ENCODE results near the gene GALNT9.
"Not testable (repeated sequence)": the region's sequence is repeated elsewhere in the genome, so short reads cannot be mapped to it uniquely, and the experiment has no call there.

The GALNT9 gene

DNA sequence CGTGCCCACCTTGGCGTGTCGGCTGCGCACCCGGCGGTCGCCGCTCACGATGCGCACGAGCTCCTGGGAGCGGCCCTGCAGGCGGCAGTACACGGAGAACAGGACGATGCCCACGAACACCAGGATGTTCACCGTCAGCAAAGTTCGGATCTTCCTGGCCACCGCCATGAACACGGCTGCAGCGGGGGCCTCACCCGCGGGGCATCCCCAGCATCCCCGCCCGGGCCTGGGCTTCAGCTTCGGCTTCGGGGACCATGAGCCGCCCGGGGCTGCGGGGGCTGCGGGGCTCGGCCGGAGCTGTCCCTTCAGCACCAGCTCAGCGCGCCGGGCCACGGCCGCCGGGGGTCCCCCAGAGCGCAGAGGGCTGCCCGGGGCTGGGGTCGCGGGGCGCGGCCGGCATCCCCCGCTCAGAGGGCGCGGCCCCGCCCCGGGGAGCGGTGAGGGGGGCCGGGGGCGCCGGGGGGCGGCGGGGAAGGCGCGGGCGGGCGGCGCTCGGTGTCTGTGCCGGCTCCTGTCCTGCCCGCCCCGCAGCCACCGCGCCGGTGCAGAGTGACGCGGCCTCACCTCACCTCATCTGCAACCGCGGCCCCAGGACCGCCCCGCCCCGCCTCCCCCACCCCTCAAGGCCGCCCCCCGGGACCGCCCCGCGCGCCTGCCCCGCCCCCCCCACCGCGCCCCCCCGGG, at the start of gene GALNT9:
Gene GALNT9, minus strand, starts transcription at position 554 of the 684 bp plus-strand sequence. Its CDS starts 386 bp downstream, at position 168.
- DNase-seq: no peak

DNA sequence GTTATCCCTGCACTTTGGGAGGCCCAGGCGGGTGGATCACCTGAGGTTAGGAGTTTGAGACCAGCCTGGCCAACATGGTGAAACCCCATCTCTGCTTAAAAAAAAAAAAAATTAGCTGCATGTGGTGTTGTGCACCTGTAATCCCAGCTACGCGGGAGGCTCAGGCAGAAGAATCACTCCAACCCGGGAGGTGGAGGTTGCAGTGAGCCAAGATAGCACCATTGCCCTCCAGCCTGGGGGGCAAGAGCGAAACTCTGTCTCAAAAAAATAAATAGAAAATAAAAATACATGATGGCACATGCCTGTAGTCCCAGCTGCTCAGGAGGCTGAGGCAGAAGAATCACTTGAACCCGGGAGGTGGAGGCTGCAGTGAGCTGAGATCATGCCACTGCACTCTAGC, 49.7 kb upstream of the GALNT9 start:
- not testable (repeated sequence) for DNase-seq

DNA sequence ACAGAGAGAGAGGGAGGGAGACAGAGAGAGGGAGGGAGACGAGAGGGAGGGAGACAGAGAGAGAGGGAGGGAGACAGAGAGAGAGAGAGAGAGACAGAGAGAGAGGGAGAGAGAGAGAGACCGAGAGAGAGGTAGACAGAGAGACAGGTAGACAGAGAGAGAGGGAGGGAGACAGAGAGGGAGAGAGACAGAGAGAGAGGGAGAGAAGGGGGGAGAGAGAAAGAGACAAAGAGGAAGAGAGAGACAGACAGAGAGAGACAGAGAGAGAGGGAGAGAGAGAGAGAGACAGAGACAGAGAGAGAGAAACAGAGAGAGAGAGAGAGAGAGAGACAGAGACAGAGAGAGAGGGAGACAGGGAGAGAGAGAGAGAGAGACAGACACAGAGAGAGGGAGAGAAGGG, 47.8 kb upstream of the GALNT9 start:
- DNase-seq: no peak

DNA sequence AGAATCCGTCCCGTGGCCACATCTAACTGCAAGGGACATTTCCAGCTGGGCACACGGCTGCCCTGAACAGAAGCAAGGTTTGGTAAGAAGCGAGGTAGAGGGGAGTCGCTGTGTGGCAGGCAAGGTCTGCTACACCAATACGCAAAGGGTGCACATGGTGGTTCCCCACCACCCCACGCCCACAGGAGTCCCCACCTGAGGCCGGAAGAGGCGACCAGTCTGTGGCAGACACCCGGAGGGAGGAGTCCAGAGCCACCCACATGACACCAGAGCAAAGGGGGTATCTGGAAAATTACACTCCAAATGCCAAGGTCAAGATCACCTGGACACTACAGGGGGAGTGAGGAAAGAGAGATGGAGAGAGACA, 47.1 kb upstream of the GALNT9 start:
- DNase-seq: no peak

DNA sequence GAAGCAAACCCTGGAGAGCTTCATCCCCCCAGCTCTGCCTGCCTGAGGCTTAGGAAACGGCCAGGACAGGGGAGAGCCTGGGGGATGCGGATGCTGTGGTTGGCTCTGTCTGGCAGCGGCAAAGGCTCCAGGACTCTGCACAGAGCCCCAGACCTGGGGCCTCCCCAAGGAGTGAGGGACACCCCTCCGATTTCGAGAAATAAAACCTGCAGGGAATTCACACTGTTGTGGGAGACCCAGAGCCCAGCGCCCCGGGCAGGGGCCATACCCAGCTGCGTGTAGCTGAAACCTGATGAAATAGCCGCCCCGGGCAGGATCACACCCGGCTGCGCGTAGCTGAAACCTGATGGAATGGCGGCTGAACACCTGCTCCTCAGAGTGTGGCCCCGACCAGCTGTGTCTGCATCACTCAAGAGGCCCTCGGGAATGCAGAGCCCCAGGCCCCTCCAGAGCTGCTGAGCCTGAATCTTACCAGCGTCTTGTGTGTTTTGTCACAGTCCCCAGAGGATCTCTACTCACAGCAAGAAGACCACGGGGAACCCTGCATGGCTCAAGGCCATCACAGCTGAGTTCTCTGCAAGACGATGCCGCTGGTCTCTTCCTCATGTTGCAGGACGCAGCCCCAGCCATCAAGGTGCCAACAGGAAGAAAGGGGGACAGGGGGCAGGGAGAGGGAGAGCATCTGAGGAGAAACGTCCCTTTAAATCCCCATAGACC, 46.5 kb upstream of the GALNT9 start:
- no peak for DNase-seq

DNA sequence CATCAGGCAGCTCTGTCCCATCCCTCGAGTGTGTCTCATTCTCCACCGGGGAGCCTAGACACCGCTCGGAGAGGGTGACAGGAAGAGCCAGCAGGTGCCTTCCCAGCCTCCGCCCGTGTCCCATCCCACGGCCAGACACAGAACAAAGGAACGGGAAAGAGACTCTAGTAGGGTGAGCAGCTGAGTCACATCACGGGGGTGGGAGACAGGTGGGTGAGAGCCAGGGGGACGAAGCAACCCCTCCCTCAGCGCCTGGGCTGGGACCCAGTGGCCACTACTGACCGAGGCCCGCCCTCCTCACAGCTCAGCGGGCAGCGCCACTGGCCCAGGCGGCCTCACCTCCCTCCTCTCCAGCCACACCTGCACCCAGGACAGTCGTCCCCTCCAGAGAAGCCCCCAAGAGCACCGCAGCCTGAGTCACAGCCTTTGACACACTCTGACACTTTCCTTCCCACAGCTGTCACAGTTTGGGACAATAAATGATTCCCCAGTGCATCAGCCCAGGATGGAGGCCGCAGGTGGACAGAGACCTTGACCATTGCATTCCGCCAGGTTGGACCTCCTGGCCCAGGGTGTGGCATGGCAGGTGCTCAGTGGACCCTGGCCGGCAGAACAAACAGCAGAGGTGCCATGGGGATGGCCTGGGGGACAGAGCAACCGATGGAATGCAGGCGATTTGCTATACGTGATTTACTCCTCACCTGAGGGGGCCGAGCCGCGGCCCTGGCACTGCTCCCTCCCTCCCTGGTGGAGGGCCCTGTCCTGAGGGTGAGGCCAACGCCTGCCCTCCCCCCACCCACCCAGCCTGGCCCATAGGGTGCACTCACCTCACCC, 45.4 kb upstream of the GALNT9 start:
- DNase-seq: no peak

DNA sequence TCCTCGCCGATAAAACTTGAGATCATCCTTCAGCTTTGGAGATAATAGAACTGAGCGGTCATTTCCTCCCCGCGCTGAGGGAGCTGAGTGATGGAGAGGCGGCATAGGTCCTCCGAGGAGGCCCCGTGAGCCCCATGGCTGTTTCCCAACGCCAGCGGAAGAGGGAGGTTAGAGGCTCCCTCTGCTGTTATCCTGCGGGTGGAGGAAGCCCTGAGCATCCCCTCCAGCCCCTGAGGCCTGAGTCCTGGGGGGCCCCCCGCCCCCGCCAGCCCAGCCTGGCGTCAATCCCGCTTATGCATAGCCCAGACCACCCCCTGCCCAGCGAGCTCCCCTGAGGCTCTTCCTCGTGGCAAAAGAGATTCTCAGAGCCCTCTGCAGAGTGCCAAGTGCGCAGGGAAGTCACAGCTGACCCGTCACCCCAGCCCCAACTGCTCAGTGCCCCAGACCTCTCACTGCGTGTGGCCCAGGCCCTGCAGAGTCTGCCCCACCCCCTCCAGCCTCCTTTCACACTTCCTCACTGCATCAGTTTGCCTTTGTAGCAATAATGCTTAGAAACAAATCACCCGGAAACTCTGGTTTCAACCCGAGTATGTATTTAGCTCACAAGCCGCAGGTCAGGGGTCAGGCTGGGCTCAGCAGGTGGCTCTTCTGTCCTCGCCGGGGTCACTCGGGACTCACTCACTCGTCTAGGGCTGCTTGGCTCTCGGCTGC, 44.7 kb upstream of the GALNT9 start:
- no peak for DNase-seq

DNA sequence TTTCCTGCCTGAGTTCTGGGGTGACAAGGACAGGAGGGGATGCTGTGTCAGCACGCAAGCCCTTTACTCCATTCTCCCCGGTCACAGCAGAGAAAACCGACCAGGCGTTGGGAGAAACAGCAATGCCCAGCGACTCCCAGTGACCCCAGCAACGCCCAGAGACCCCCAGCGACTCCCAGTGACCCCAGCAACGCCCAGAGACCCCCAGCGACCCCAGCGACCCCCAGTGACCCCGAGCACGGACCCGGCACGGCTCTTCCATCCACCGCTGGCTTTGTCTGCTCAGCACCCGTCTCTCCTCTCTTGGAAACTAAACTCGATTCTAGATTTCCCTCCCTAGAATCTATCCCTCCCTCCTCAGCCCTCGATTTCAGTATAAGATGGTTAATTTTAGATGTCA, 38.5 kb upstream of the GALNT9 start:
- no peak for DNase-seq

DNA sequence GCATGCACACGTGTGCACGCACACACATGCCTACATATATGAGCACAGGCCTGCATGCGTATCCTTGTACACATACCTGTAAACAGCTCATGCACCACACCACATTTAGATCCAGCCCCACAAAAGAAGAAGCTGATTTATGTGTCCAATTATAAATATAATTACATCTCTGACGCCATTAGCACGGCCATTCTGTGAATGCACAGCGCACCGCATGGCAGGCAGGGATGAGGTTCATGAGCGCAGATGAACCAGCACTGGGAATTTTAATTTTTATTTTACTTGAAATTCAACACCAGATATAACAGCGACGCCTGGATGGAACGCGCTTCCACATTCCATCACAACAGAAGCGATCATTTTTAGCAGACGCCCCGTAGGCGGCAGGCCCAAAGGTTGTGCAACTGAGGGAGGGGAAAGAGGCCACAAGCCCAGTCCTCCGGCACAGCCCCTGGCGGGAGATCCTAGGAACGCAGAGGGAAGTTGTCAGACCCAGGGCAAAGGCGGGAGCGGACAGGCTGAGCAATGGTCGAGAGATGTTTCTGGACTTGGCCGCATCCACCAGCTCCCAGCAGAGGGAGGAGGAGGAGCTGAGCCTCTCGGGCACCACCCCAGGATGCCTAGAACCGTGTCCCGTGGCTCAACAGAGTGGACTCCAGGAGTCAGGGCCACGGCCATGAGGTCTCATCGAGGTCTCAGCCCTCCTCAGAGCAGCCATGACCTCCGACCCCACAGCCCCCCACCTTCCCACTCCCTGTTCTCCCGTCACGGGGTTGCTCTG, 37.9 kb upstream of the GALNT9 start:
- no peak for DNase-seq

DNA sequence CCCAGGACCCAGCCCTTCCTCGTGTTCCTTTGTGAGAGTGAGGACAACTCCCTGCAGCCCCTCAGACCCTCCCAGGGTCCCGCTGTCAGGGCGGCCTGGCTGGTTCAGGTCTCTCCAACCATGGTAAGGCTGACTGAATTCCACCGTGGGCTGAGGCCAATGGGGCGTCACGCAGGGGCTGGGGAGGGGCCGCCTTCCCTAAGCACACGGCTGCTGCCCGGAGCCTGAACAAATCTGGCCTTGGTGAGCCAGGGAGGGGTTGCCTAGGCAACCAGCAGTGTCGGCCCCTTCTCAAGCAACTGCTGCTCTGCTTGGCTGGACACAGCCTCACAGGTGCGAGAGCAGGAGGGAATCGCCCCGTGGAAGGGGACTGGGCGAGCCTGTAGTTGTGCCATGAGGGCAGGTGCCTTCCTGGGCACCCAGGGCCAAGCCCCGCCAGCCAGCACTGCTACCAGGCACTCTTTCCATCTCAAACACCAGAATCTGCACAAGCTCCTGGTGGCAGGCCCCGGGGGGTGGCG, 37.0 kb upstream of the GALNT9 start:
- no peak for DNase-seq

DNA sequence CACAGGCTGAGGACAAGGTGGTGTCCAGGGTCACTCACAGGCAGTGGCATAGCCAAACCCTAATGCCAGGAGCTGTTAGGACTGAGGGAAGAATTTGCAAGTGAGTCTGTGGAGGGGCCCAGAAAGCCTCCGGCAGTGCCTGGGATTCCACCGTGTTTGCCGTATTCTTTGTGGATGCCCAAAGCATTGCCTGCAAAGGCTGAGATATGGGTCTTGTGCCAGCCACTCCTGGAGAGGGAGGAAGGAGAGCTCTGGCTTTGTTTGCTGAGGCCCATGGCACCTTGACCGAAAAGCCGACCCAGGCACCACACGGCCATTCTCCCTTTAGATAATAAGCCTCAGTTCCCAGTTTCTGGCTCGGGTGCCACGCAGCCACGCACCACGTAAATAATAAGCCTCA, 35.8 kb upstream of the GALNT9 start:
- no peak for DNase-seq

DNA sequence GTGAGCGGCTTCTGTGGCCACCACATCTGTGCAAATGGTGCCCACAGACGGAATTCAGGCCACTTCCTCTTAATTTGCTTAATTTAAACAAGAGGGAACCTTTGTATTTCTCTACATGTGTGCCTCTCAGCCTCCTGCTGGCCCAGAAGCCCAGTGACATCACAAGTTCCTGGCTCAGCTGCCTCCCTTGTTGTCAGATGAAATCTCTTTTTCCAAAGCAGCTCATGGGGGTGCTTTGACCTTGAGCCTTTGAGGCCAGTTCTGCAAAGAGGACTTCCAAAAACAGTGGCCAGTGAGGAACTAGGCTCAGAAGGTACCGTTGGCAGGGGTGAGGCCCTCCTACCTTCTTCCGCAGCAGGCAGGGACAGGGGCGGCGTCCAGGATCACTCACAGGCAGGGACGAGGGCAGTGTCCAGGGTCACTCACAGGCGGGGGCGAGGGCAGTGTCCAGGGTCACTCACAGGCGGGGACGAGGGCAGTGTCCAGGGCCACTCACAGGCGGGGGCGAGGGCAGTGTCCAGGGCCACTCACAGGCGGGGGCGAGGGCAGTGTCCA, 35.0 kb upstream of the GALNT9 start:
- DNase-seq: no peak

DNA sequence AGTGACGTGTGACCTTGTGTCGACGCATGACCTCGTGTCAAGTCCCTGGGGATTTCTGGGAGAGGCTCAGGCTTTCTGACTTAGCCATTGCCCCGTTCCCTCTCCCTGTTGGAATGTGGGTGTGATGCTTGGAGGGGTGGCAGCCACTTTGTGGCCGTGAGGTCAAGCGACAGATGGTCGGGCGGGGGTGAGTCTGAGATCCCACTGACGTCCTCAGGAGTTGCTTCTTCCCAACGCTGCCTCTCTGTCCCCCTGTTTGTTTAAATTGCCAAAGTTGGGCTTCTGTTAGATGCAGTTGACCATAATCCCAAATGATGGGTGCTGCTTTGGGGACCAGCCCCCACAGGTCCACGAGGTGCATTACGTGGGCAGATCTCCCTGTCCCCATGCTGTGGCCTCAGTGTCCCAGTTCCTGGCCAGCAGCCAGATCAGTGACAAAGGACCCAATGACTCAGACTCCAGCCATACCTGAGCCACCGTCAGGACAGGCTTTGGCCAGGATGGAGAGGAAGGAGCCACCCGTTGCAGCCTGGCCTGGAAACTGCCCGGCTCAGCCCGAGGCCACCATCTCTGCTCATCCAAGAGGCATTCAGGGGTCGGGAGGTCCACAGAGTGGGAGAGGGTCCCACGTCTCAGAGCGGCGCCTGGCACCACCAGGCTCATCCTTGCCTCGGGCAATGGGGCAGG, 34.4 kb upstream of the GALNT9 start:
- DNase-seq: no peak

DNA sequence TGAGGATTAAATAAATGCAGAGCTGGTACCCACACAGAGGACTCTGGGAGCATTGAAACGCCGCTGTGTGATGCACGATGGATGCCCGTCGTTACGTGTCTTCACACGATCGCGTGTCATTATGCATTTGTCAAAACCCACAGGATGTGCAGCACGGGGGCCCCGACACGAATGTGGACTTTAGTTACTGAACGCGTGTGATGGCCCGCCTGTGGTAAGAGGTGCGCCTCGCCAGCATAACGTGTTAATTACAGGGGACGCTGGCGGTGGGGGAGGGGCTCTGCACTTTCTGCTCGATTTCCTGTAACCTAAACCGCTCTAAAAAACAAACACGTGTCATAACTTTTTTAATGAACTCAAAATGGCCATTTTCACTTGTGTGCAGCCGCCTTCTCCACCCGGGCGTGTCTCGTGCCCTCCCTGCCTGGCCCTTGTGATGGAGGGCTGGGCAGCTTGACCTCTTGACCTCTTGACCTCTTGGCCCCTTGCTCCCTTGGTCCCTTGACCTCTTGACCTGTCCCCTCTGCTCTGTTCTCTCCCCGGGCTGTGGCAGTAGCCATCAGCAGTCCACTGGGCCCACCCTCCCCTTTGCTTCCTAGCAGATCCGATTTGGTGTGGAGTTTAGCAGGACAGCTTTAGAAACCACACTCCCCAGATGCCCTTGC, 33.7 kb upstream of the GALNT9 start:
- peak; percentile 26 for DNase-seq

DNA sequence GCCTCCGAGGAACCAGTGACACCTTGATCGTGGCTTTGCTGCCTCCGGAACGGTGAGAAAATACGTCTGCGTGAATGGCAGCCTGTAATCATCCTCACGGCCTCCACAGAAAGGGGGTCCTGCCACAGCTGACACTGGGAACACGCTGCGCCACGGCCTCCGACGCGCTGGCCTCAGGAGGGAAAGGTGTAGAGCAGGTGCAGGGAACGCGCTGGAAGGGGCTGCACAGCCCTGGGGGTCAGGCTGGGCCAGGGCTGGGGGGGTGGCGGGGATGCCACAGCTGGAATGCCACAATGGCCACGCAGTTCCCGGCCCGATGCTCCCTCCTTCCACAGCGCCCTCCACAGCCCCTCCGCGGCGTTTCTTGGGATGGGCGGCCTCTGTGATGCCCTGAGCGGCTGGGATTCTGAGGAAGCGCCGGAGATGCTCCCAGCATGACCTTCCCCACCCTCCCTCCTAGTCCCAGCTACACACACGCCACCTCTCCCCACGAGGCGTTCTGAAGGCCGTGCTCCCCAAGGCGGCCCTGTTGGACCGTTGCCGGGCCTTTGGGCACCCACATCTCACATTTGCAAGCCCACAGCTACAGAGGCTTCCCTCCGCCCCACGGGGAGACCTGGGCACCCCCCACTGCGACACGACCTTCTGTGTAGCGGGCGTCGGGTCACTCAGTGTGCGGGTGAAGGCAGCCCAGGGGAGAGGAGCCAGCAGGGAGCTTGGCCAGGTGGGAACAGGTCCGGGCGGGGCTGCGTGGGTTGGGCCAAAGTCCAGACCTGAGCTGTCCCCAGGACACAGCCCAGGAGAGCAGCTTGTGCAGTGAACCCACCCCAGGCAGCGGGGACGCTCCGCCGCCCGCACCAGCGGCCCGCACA, 31.8 kb upstream of the GALNT9 start:
- DNase-seq: no peak

DNA sequence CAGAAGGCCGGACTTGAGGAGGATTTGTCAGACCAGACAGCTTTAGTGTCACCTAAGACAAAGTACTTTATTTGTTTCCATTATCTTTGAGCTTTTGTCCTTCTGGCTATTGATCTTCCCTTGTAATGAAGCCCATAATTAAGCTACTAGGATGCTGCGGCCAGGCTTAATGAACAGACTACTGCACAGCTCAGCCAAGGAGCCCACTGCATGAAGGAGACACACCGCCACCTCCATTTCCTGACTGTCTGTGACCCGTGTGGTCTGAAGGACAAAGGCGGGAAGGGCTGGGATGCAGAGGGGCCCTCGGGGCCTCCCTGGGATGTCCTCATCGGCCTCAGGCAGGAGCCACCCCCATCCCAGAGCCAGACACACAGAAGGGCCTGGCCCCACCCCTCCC, 31.0 kb upstream of the GALNT9 start:
- no peak for DNase-seq

DNA sequence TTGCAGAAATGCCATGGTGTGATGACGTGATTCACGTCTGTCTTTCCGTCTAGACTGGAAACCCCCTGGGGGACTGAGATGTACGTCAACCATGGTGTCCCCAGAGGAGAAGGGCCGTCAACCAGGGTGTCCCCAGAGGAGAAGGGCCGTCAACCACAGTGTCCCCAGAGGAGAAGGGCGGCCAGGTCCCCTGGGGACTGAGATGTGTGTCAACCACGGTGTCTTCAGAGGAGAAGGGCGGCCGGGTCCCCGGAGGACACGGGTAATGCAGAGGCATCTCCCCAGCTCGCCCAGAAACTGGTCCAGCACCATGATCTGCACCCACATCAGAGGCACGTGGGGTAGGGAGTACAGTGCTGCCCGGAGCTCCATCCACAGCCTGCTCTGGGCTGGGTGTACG, 30.6 kb upstream of the GALNT9 start:
- no peak for DNase-seq

DNA sequence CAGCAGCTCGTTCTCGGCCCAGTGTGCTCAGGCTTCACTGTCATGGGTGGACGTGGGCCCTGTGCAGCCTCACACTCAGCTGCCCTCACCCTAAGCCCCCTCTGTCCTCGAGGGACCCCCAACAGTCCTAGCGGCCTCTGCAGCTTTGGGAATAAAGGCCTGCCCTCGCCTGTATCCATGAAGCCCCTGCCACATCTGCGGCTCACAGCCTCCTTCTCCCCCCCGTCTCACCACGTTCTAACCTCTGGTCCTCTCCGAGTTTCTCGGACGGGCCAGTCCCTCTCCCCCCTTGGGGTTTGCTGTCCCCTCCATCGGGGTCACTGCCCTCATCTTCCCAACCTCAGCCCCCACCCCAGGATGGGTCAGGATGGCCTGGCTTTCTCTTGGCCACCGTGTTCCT, 30.2 kb upstream of the GALNT9 start:
- DNase-seq: no peak

Measured in NCI-H1436 (cell line).